Activated T-helper 9 cell treated with anti-CD3 and anti-CD28 coated beads, Interleukin-2, amount 50 U/mL, for 16 hours (primary cell): ENCODE results near the gene PKD1L1.
"Not testable (repeated sequence)": the region's sequence is repeated elsewhere in the genome, so short reads cannot be mapped to it uniquely, and the experiment has no call there.

Experiments used
- DNase-seq: peaks from one replicate; pipeline ENCODE4 v3.0.0-alpha.2; 2020; ENCODE audit warnings: low read depth

PKD1L1 gene

DNA sequence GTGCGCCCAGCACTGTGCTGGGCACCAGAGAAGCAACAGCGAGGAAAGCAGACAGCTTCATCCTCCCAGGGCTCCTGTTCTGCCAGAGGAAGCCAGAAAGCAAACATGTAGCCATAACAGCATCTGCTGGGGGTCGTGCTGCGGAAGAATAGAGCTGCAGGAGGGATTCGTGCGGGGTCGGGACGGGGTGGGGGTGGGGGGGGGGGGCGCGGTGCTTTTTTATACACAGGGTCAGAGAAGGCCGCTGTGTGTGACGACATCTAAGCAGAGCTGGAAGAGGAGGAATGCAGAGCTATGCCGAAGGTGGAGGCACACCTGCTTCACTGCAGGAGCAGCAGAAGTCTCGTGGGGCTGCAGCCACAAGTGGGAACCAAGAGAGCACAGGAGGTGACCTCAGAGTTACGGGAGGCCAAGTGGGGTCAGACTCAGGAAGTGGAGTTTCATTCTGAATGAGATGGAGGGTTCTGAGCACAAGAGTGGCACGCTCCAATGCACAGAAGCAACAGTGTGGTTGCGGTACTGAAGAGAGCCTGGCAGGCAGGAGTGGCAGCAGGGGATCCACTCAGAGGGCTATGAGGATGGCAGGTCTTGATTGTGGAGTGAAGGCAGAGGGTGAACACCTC, 11.1 kb downstream of the PKD1L1 start:
- DNase-seq = no peak

DNA sequence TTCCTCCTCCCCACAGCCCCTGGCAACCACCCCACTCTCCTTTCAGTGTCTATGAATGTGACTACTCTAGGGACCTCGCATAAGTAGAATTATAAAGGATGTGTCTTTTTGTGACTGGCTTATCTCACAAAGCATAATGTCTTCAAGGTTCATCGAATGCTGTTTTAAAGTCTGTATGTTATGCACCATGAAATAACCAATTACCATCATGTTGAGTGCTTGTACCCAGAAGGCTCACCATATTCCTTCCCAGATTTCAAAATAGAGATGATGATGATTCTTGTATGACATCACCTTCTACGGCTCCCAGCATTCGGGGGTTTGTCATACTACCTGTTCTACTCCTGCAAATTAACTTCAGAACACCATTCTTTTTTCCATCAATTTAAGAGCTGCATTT, 11.9 kb downstream of the PKD1L1 start:
- no peak for DNase-seq

DNA sequence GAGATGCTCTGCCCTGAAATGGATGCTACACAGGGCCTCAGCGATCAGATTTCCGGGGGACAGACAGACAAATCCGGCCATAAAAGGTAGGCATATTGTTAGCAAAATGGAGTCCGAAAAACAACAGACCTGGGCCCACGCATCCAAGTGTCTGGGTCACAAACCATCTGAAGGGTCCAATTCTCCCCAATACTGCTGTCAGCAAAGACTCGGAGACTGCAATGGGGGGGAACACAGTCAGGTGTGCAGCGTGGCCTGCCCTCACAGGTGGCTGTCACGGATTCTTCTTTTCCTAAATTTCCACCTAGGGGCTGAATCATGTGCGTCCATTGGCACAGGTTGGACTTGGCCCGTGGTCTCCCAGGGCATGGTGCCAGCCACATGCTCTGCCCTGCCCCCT, 12.9 kb downstream of the PKD1L1 start:
- DNase-seq = no peak

DNA sequence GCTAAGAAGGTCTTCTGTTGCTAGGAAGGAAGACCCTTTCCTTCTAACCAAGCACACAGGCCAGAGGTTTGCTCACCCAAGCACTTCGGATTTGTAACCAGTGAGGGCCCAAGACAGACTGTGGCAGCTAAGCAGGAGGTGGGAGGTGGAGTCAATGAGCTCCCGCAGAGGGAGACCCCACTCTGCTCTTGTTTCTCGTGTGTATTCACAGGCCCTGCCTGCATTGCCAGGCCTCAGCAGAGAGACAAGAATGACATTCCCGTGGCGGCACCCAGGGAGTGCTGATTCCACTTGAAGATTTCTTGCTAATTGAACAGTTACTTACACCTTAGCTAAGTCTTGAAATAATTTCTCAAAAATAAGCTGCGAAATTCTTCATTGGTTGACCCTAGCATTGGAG, 13.4 kb downstream of the PKD1L1 start:
- DNase-seq = no peak

DNA sequence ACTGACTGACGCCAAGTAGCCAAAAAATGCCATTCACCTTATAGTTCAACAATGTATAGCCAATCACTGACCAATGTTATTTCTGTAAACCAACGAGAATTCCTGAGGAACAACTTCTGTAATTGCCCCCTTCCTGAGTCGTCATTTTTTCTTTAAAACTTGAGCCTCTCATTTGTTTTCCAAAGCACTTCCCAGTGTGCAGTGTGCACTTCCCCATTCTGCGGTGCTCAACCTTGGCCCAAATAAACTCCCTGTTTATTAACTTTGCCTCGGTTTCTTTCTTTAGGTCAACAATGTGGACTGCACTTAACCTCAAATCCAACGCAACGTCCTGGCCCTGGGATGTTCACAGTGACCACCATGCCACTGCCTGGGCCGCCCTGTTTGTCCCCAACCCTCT, 15.1 kb downstream of the PKD1L1 start:
- DNase-seq = no peak

DNA sequence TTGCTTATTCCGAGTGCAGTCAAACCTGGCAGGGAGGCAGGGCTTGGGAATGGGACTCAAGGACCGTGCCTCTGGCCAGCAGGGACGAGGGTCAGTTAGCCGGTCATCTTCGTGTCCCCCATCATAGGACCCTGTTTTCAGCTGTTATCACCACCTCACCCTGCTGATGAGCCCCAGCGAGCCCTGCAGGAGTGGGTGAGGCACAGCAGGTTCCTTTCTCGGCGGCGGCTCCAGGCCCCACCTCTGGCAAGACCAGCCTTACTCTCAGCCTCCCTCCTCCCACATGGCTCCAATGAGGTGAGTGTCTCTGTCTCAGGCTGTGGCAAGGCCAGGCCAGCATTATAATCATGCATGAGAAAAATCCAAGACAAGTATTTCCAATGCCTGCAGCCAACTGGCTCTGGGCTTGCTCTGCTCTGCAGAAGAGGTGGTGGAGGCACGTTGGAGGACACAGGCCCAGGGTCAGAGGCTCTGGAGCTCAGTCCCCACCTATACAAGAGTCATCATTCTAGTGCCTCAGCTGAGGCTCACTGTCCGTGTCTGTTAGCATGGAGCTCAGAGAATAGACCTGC, 15.7 kb downstream of the PKD1L1 start:
- DNase-seq = no peak

DNA sequence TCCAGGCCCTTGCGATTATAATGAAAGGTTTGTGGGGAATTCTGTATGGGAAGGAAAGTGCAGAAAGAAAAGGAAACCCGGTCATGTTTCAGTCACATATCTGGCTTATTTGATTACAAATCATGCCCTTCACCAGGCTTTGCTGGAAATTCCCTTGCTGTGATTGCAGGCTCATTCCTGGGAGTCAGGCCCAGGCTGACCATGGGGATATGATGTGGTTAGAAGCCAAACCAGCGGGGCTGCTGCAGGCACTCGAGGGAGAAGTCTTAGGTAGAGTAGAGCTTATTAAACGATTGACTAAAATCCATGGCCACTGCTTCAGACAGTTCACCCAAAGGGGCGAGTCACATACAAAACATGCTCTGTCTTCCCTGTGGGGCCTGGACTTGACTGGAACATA, 16.2 kb downstream of the PKD1L1 start:
- no peak for DNase-seq

DNA sequence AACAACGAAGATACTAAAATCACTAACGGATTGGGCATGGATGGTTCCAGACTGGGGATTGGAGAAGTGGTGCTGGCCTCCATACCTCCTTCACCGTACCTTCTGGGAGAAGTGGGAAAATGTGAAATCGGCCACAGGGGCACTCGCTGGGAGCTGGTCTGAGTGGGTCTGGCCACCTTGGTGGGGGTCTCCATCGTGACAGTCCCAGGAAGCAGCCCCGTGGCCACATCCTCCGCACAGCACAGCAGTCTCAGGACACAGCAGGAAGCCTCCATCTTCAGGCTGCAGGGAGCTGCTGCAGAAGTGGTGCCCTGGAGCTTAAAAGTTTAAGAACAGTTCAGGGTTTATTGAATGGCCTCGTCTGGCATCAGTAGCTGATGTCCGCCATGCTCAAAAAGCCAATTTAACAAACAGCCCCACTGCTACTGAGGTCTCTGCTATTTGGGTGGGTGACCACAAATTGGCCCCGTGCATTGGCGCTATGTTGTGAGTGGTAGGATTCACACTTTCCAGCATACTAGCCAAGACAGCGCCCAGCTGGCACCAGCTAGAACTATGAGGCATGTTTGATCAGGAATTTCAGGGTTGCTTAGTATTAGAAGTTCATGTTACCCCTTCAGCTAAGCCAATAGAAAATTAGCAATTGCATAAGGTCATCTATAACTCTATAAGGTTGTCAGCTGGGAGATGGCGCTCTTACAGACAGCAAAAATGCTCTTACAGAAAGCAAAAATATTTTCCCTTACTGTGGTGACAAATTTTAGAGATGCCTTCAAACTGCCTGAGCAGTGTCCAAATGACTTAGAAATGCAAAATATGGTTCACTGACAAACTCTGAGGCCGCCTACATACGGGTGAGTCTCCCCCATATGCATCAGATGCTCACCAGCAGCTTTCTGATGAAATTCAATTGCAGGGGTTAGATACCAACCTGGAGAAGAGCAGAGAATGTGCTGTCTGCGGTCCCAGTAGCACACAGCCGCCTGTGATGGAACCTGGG, 17.0 kb downstream of the PKD1L1 start:
- no peak for DNase-seq

DNA sequence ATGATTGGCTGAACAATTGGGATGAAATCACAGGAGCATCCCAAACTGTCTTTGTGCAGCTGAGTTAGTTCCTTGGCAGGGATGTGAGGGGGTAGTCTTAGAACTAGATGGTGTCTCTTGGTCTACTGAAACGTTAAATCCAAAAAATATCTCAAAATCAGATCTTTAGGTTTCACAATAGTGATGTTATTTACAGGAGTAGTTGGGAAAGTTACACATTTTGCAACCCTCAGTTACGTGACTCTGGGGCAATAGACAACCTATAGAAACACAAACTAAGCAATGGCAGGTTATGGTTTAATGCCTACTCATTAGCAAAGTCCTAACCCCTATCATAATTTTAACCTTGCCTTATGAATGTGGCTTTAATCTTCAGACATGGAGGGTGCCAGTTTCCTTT, 24.0 kb downstream of the PKD1L1 start:
- DNase-seq = no peak

DNA sequence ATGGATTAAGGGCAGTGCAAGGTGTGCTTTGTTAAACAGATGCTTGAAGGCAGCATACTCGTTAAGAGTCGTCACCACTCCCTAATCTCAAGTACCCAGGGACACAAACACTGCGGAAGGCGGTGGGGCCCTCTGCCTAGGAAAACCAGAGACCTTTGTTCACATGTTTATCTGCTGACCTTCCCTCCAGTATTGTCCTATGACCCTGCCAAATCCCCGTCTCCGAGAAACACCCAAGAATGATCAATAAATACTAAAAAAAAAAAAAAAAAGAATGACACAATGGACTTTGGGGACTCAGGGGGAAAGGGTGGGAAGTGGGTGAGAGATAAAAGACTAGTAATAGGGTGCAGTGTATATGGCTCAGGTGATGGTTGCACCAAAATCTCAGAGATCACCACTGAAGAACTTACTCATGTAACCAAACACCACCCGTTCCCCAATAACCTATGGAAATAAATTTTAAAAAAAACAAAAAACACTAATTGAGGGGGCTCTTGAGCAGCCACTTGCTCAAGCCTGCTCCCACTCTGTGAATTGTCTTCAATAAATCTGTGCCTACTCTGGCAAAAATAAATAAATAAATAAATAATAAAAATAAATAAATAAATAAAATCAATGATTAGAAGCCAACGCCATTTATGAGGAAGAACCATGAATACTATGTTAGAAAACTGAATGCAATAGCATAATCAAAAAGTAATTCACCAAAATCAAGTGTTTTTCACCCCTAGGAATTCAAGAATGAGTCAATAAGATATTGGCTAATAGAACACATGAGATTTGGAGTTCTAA, 25.0 kb downstream of the PKD1L1 start:
- DNase-seq = not testable (repeated sequence)

DNA sequence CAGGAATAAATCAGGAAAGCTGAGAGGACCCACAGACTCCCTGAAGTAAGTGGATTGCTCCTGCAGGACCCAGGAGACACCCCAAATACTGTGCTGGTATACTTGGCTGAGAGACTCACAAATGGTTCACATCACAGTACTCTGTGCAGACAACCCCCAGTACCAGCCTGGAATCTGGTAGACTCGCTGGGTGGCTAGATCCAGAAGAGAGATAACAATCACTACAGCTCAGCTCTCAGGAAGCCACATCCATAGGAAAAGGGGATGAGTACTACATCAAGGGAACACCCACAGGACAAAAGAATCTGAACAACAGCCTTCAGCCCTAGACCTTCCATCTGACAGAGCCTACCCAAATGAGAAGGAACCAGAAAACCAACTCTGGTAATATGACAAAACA, 31.8 kb downstream of the PKD1L1 start:
- not testable (repeated sequence) for DNase-seq

DNA sequence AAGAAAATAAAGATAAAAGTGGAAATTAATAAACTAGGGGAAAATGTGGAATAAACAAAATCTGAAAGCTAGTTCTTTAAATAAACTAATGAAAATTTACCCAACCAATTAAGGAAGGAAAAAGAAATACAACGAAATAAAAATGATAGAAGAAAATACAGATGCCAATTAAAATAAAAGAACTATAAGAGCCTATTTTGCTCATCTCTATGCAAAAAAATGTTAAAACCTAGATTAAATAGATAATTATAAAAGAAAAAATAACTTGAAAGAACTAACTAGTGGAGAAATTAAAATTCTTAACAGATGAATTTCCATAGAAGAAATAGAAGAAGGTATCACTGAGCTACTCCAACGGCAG, 32.7 kb downstream of the PKD1L1 start:
- DNase-seq = no peak

DNA sequence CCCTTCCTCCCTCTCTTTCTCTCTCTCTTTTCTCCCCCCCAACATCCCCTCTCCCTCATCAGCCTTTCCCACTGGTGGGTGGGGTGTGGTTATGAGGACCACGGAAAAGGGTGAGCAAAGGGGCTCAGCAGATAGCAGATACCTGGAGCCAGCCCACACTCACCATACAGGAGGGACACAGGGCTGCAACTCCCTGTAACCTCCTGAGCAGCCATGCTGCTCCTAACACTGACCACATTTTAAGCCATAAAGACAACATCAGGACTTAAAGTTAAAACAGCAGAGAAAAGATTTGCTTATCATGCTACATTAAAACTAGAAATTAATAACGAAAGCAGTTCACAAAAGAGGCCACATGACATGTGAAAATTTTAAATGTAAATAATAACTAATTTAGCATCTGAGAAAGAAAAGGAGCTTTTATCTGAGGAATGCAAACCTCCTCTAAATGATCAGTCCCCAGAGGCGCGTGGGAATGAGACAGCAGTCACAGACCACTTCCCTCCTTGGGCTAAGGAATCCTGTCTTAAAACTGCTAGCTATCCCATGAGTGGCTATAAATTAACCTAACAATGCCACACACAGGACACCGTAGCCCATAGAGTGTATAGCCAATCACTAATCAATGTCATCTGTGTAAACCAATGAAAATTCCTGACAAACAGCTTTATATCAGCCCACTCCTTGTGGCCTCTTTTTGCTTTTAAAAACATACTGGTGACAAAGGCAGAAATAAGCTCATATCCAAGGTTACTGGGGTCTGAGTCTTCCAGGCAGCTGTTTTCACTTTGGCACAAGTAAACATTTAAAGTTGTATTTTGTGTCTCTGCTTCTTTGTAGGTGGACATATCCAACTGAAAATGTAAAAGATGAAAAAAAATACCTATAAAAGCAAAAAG, 33.3 kb downstream of the PKD1L1 start:
- DNase-seq = no peak

DNA sequence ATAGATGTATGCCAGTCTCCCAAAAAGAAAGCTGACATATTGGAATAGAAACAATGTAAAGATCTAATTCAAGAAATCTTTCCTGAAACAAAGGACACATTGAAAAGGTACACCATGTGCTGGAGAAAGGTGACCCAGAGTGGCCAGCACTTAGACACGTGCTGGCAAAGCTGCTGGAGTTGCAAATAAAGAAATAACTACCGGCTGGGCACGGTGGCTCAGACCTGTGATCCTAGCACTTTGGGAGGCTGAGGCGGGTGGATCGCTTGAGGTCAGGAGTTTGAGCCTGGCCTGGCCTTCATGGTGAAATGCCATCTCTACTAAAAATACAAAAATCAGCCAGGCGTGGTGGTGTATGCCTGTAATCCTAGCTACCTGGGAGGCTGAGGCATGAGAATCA, 35.9 kb downstream of the PKD1L1 start:
- no peak for DNase-seq

DNA sequence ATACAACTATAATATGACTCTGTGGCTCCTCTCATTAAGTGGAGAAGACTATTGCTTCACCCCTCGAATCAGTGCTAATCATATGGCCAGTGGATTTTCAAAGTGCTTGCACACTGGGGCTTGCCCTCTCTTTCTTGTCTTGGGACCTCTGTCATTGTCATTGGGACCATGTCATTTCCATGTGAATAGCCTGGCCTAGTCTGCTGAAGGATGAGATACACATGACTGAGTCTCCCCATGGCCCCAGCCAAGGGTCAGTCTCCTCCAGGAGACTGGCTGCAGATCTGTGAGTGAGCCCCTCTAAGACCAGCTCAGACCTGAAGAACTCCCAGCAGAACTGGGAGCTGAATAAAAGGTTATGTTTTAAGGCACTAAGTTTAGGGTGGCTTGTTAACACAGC, 39.5 kb downstream of the PKD1L1 start:
- no peak for DNase-seq

DNA sequence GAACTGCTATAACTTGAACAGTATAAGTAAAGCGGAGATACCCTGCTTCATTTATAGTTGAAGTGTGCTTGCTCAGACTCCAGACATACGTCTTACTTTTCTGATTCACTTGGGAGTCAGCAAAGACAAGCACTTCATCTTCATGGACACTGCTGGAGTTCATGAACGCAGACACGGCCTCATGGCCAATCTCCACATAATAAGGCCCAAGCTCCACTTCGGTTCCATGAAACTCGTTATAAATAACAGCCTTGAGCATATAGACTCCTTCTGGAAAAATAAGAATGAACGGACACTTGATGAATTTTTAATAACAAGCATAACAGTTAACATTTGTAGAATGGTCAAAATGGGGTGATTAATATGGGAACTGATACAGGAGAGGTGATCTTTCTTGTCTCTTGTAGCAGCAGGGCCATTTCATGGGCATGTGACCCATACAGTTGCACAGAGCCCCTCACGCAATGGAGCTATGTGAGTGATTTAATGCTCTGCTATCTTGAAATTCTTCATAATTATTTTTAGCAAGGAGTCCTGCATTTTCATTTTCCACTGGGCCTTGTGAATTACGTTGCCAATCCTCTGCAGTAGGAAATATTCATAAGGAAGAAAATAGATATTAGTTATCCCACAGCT, 40.2 kb downstream of the PKD1L1 start:
- no peak for DNase-seq

DNA sequence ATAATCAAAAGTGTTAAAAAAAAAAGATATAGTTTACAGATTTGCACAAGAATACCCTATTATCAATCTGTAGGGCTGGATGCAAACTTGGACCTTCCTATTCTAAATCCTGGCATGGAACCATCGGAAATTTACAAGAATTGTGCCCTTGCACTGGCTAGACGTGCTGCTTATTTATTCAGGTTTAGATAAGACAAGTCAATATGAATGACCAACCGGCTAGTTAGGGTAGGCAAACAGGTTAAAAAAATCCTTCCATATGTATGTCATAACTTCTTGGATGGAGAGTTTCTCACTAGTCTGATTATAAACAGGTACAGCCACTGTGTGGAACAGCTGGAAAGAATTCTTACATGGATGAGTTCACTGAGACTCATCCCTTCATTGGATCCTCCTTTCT, 41.4 kb downstream of the PKD1L1 start:
- no peak for DNase-seq

DNA sequence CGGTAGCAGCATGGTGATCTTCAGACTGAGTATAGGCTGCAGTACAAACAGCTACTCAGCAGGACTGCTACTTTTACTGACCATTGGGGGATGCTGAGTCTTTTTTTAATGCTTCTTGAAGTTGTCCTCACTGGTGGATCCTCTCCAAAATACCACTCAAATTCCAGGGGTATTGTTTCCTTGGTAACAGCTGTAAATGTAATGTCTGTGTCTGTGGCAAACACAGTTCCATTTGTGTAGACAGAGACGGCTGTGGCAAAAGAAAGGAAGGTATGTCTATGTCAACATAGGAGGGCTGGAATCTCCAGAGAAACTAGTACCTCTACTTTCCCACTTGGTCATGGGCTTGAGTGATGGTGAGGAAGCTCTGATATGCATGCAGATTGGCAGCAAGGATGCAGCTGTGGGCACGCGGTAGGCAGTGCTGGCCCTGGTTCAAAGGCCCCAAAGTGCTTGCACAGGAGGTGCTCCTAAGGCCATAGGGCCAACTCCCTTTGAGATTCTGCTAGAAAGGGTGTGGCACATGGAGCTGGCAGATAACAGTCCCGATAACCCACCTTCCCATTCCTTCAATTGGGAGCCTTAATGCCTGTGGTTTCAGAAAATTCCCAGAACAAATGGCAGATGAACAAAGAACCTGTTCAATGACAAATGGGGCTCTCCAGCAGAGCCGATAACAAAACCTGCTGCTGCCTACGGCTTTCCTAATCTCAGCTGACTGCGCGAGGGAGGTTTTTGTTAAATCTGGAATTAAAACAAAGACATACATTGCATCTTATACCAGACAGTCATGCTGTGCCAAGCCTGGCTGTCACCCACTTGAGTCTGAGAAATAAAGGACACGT, 43.0 kb downstream of the PKD1L1 start:
- no peak for DNase-seq

DNA sequence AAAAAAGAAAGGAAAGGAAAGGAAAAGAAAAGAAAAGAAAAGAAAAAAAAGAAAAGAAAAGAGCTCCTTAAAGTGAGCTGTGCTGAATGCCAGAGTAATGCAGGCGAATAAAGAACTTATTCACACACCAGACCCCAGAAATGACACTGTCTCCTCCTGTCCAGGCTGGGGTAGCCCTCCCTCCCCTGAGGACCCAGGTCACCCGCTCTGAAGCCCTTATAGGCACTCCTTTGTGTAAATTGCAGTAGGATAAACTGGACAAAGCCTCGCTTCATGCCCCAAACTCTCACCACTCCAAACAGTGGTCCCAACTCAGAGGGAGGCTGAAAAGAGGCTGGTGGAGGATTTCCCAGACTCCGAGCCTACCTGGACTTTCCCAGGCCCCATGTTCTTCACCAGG, 46.3 kb downstream of the PKD1L1 start:
- DNase-seq = no peak

DNA sequence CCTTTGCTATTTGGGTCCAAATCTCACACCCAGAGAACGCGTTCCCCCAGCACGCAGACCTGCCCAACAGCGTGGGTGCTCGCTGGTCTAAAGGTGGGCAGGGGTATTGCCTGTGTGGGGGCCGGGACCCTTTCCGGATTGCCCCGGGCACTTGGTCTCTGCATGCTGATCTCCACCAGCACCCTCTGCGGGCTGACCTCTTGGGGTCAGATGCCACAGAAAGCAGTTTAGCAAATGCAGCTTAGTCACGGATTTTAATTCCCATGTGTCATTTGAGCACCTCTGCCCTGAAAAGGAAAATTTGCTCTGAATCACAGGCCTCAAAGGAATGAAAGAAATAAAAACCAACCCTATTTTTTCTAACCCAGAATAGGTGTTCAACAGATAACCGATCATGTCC, 46.7 kb downstream of the PKD1L1 start:
- DNase-seq = no peak
